Measurements from ENCODE around the gene CCDC126. TPM values are rescaled to one million over a fixed set of nuclear protein-coding genes. Genes with fewer than 3 reads are reported as not detected.
"Not testable (repeated sequence)": the region's sequence is repeated elsewhere in the genome, so short reads cannot be mapped to it uniquely, and the experiment has no call there.

The CCDC126 gene
- total RNA-seq, 4 donors from 2014 or later, result 14.5 to 22.8 (median 14.6) TPM; not detected in 1

DNA sequence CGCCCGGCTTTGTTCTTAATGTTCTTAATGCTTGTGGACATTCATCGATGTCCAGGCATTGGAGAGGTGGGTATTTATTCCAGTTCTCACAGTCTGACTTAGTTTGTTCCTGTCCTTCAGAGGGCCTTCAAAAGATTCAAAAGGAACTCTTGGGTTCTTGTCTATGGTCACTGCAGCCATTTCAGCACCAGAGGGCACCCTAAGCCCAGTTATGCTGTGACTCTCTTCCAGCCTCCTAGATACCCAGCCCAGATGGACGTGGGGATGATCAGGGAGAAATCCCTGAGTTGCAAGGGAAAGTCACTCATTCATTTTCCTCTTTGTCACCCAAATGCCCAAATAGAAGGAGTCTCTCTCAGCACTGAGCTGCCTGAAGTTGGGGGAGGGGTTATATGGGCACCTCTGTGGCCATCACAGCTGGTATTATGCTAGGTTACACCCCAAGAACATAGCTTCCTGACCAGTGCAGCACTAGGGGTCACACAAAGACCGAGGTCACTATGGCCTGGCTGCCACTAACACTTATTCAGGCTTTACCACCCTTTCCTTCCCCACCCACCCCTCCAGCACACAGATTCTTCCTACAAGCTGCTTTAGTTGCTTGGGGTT lies 26.5 kb upstream of the CCDC126 start:
- WGBS, 2 donors (ENCODE audit: low coverage in 1 of 2), result 49% methylated on average over 5 of the region's 5 CpGs; no CpG with 5 or more reads in 1 of the 2 donors
- H3K36me3 ChIP-seq, result no peaks in the 10 kb centered on the region
- in situ Hi-C loops (cut with MboI; ENCODE audit: low pct_ligation_motif_present in 1 of 4, low pct_unique_long_range_greater_than_20kb in 1 of 4, low sequenced_read_pairs in 3 of 4) (loop anchor here in 3 of 4 donors (5.0 to 25.0 kb wide), 3 partner anchors 137 to 1092 kb away; partner anchors contain the start of gene STK31 (in 1 of the 3)), intact Hi-C loops (cut with DNase I; ENCODE audit: low total_unique reads) (loop anchor here (1.0 kb wide), 1 partner anchor 142 kb away; no protein-coding TSS in a partner anchor)
- H3K4me1 ChIP-seq, result no peaks in the 10 kb centered on the region
- H3K27ac ChIP-seq, result no peak overlapping the region
- TF ChIP-seq, protein P1, sequence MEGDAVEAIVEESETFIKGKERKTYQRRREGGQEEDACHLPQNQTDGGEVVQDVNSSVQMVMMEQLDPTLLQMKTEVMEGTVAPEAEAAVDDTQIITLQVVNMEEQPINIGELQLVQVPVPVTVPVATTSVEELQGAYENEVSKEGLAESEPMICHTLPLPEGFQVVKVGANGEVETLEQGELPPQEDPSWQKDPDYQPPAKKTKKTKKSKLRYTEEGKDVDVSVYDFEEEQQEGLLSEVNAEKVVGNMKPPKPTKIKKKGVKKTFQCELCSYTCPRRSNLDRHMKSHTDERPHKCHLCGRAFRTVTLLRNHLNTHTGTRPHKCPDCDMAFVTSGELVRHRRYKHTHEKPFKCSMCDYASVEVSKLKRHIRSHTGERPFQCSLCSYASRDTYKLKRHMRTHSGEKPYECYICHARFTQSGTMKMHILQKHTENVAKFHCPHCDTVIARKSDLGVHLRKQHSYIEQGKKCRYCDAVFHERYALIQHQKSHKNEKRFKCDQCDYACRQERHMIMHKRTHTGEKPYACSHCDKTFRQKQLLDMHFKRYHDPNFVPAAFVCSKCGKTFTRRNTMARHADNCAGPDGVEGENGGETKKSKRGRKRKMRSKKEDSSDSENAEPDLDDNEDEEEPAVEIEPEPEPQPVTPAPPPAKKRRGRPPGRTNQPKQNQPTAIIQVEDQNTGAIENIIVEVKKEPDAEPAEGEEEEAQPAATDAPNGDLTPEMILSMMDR (IDR thresholded peaks at IDR 0.05), result peak; percentile 72 to 83 (median 76)
- TF ChIP-seq POLR2A (IDR thresholded peaks at IDR 0.05), result no peak
- no peak for TF ChIP-seq POLR2AphosphoS5 (IDR thresholded peaks at IDR 0.05)
- TF ChIP-seq EP300 (IDR thresholded peaks at IDR 0.05; ENCODE audit: low read depth), result no peak
- DNase-seq, result peak; percentile 82
- no peak overlapping the region for H3K4me3 ChIP-seq
- no peaks in the 10 kb centered on the region for H3K9me3 ChIP-seq
- H3K27me3 ChIP-seq, result no peaks in the 10 kb centered on the region

DNA sequence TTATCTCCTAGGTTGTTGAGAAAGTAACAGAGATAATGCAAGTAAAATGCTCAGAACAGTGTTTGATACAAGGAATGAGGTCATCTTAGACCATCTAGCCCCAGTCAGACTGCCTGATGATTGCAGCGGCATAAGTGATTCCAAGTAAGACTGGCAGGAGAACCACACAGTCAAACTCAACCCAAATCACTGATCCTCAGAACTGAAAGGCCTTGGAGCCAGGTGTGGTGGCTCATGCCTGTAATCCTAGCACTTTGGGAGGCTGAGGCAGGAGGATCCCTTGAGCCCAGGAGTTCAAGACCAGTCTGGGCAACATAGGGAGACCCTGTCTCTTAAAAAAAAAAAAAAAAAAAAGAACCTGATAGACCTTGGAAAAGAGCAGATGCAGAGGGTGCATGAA lies 15.2 kb upstream of the CCDC126 start:
- H3K4me3 ChIP-seq; H3K4me1 ChIP-seq; DNase-seq; intact Hi-C loops (cut with DNase I; ENCODE audit: low total_unique reads); in situ Hi-C loops (cut with MboI; ENCODE audit: low pct_ligation_motif_present in 1 of 4, low pct_unique_long_range_greater_than_20kb in 1 of 4, low sequenced_read_pairs in 3 of 4); H3K27ac ChIP-seq; H3K36me3 ChIP-seq; H3K9me3 ChIP-seq; H3K27me3 ChIP-seq: not testable (repeated sequence)
- 85 to 100% methylated on average over 1 of the region's 1 CpG for WGBS, 2 donors (ENCODE audit: low coverage in 1 of 2)

DNA sequence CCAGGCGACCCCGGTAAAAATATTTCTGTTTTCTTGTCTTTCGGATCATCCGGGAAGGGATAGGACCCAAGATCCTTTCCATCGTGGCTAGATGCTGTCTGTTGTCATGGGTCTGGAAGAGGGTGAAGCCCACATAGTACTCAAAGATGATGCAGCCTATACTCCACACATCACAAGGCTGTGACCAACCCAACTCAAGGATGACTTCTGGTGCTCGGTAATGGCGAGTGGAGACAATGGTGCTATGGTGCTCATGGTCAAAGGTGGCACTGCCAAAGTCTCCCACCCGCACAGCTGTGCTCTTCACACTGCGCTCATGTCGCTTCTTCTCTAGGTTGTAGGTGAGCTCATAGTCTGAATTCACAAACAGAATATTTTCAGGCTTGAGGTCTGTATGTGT lies 11.9 kb upstream of the CCDC126 start:
- in situ Hi-C loops (cut with MboI; ENCODE audit: low pct_ligation_motif_present in 1 of 4, low pct_unique_long_range_greater_than_20kb in 1 of 4, low sequenced_read_pairs in 3 of 4); intact Hi-C loops (cut with DNase I; ENCODE audit: low total_unique reads); H3K36me3 ChIP-seq; H3K4me1 ChIP-seq; H3K27ac ChIP-seq; H3K27me3 ChIP-seq; DNase-seq; H3K4me3 ChIP-seq; H3K9me3 ChIP-seq: not testable (repeated sequence)
- whole genome bisulfite sequencing, 2 donors (ENCODE audit: low coverage in 1 of 2), result 97% methylated on average over 10 of the region's 10 CpGs; no CpG with 5 or more reads in 1 of the 2 donors

DNA sequence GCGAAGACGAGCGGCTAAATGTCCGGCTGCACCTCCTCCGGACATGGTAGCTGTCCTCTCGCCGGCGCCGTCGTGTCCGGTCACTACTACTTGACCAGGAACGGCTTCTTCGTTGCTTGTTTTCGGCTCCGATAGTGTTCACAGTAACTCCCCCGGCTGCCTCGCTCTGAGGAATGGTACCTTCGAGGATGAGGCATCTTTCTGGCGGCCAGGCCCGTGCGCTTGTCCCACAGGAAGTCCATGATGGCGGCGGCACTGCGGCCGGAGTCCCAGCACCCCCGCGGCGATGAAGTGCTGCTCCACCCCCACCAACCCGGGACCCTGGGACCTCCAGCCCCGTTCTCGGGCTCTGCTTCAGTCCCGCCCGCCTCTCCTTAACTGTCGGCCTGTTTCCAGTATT lies 11.0 kb upstream of the CCDC126 start:
- H3K4me1 ChIP-seq, result no peaks in the 10 kb centered on the region
- H3K27ac ChIP-seq, result no peak overlapping the region
- no peak overlapping the region for H3K4me3 ChIP-seq
- no peak for DNase-seq
- intact Hi-C loops (cut with DNase I; ENCODE audit: low total_unique reads) (loop anchor here (1.0 kb wide), 1 partner anchor 24 kb away; no protein-coding TSS in a partner anchor), in situ Hi-C loops (cut with MboI; ENCODE audit: low pct_ligation_motif_present in 1 of 4, low pct_unique_long_range_greater_than_20kb in 1 of 4, low sequenced_read_pairs in 3 of 4) (no loop called here)
- no peaks in the 10 kb centered on the region for H3K9me3 ChIP-seq
- WGBS, 2 donors (ENCODE audit: low coverage in 1 of 2), result 96 to 100% methylated on average over 1 to 34 of the region's 34 CpGs
- no peaks in the 10 kb centered on the region for H3K36me3 ChIP-seq
- TF ChIP-seq, protein P1 (IDR thresholded peaks at IDR 0.05), result no peak
- no peak for TF ChIP-seq POLR2AphosphoS5 (IDR thresholded peaks at IDR 0.05)
- no peak for TF ChIP-seq POLR2A (IDR thresholded peaks at IDR 0.05)
- no peak for TF ChIP-seq EP300 (IDR thresholded peaks at IDR 0.05; ENCODE audit: low read depth)
- H3K27me3 ChIP-seq, result no peaks in the 10 kb centered on the region

DNA sequence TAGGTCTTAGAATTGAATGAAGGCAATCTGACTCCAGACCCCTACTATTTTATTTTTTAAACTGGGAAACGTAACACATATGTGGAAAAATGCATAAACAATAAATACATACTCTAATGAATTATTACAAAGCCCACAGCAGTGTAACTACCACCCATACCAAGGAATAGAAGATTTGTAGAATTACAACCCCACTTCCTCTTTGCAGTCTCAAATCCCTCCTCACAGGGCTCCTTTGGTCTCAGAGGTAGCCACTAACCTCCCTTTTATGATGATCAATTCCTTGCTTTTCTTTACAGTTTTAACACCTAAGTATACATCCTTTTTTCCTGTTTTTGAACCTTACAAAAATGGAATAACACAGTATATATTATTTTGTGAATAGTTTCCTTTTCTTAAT lies 6.7 kb upstream of the CCDC126 start:
- no peak for TF ChIP-seq POLR2AphosphoS5 (IDR thresholded peaks at IDR 0.05)
- TF ChIP-seq, protein P1 (IDR thresholded peaks at IDR 0.05), result no peak
- Histone ChIP-seq H3K4me3 (no peak overlapping the region), H3K27me3 (no peaks in the 10 kb centered on the region), H3K9me3 (no peaks in the 10 kb centered on the region), H3K27ac (no peak overlapping the region), H3K36me3 (no peaks in the 10 kb centered on the region), H3K4me1 (no peaks in the 10 kb centered on the region)
- WGBS, 2 donors (ENCODE audit: low coverage in 1 of 2), result 80 to 100% methylated on average over 1 of the region's 1 CpG
- in situ Hi-C loops (cut with MboI; ENCODE audit: low pct_ligation_motif_present in 1 of 4, low pct_unique_long_range_greater_than_20kb in 1 of 4, low sequenced_read_pairs in 3 of 4) (loop anchor here in 2 of 4 donors (10.0 kb wide), 1 partner anchor 94 kb away; the partner anchor contains the start of gene FAM221A (in 2 of the 2)), intact Hi-C loops (cut with DNase I; ENCODE audit: low total_unique reads) (loop anchor here (10.0 kb wide), 1 partner anchor 56 kb away; the partner anchor contains the start of gene TRA2A)
- DNase-seq, result no peak

Measured in transverse colon (tissue), 4 donors.